ENCODE measurements around the gene ENG.

DNA sequence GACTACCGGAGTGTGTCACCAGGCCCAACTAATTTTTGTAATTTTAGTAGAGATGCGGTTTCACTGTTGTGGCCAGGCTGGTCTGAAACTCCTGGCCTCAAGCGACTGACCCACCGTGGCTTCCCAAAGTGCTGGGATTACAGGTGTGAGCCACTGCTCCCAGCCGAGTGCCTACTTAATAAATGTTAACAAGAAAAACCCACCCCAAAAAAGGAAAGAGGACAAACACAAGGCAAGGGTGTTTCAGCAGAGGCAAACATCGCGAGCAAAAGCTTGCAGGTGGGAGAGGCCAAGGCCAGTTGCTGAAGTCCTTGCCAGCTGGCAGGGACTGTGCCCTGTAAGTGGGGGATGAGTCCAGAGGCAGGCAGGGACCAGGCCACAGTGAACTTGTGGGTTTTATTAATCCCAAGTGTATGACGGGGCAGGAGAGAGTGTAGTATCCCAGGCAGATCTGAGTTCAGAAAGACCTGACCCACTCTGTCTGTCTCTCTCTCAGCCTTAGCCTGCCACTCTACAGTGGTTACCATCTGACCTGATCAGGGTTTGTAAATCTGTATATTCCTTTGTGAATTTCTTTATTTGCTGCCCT, 58.1 kb downstream of the ENG start:
- TF ChIP-seq POLR2AphosphoS5 (IDR thresholded peaks at IDR 0.05; ENCODE audit: low read depth, low read length) = peak; percentile 52; the same call in 1 of the 2 replicates
- TF ChIP-seq POLR2A (IDR thresholded peaks at IDR 0.05; ENCODE audit: low read depth, low read length) = peak; percentile 42; the same call in 1 of the 2 replicates
- TF ChIP-seq TAF1 (IDR thresholded peaks at IDR 0.05; ENCODE audit: borderline replicate concordance, low read depth, low read length) = no peak
